Left lung (tissue), 10 donors: ENCODE data around the gene FHL1. TPM values are rescaled to one million over a fixed set of nuclear protein-coding genes. Genes with fewer than 3 reads are reported as not detected.

ENCODE experiments used
- ATAC-seq: fragments of 200-7000 bp; cut with Tn5 transposase; one replicate; pipeline ENCODE4 v1.9.1; 2020; ENCODE audit warnings: moderate library complexity
- DNase-seq, 4 donors: peaks; one replicate each; pipeline ENCODE4 v3.0.0-alpha.2; 2013 to 2020
- H3K27ac ChIP-seq, 2 donors: fragments of 200-600 bp; sonication (generic) in 1 of 2; one replicate each; pipeline versions ENCODE4 v1.5.0 to v1.8.0; 2020 to 2021
- H3K27me3 ChIP-seq, 2 donors: fragments of 200-600 bp; sonication (generic) in 1 of 2; one replicate each; pipeline versions ENCODE4 v1.5.0 to v1.8.0; 2020 to 2021
- H3K36me3 ChIP-seq, 2 donors: fragments of 200-600 bp; sonication (generic) in 1 of 2; one replicate each; pipeline versions ENCODE4 v1.5.0 to v1.8.0; 2020 to 2021
- H3K4me1 ChIP-seq, 2 donors: fragments of 200-600 bp; one replicate each; pipeline ENCODE4 v1.8.0; 2021
- H3K4me3 ChIP-seq, 2 donors: fragments of 200-600 bp; sonication (generic) in 1 of 2; one replicate each; pipeline versions ENCODE4 v1.5.0 to v1.8.0; 2020 to 2021; ENCODE audit warnings: mild to moderate bottlenecking in 1 of 2
- H3K9me3 ChIP-seq, 2 donors: fragments of 200-600 bp; sonication (generic) in 1 of 2; one replicate each; pipeline versions ENCODE4 v1.5.0 to v1.8.0; 2020 to 2021
- CTCF ChIP-seq, 2 donors: fragments of 200-600 bp; sonication (generic) in 1 of 2; IDR thresholded peaks; one replicate each; pipeline versions ENCODE4 v1.5.0 to v1.8.0; 2021; ENCODE audit warnings: antibody characterized with exemption in 2 of 2
- intact Hi-C, 2 donors: fragments of 100-400 bp; cut with DNase I; formaldehyde crosslinking; loops; one replicate each; pipeline versions ENCODE4 v1.11.2 to v1.14.2; 2022
- polyA plus RNA-seq, 6 donors: library from polyadenylated mRNA; unstranded; fragments of 120-200 nt; gene quantifications; one replicate each; pipeline ENCODE4 v1.2.1, GENCODE V29; 2013; ENCODE audit not compliant: insufficient read length in 6 of 6
- total RNA-seq, 2 donors: library from RNA; stranded (reverse); fragmentation: NEBNext Ultra II Directional; extraction: Animal tissue kit (Norgen Biotek cat#: 25700); gene quantifications; one replicate each; pipeline ENCODE4 v1.2.1, GENCODE V29; 2021
- donor health status: DM: no; HTN: yes; CAD: no.
- donor health status: DM: no; HTN: no; CAD: no.

The FHL1 gene
- total and polyA plus RNA-seq, 8 donors: 118 to 276 (median 249) TPM

GRCh38 chrX:136168929-136169735 is 21.8 kb downstream of the FHL1 start:
- no peak overlapping the region for H3K4me3 ChIP-seq
- H3K9me3 ChIP-seq: no peaks in the 10 kb centered on the region
- H3K36me3 ChIP-seq: no peaks in the 10 kb centered on the region
- TF ChIP-seq CTCF (IDR thresholded peaks at IDR 0.05): no peak
- H3K27me3 ChIP-seq: peaks cover 0 to 2% of the 10 kb centered on the region in 2 donors
- intact Hi-C loops: no loop called here
- H3K27ac ChIP-seq: peak overlapping the region; percentile 48 to 63
- no peaks in the 10 kb centered on the region for H3K4me1 ChIP-seq
- DNase-seq: peak in 3 of 4 donors; percentile 33 to 83 (median 75)
- peak; percentile 78 for ATAC-seq

- no peak for TF ChIP-seq CTCF (IDR thresholded peaks at IDR 0.05)
- no peaks in the 10 kb centered on the region for H3K9me3 ChIP-seq
- ATAC-seq (peak; percentile 56), DNase-seq (no peak)
- H3K27ac ChIP-seq: peak overlapping the region in 1 of 2 donors; percentile 63
- H3K4me3 ChIP-seq: no peak overlapping the region
- H3K36me3 ChIP-seq: no peaks in the 10 kb centered on the region
- intact Hi-C loops: no loop called here
- H3K4me1 ChIP-seq: no peaks in the 10 kb centered on the region
- peaks cover 0 to 2% of the 10 kb centered on the region in 2 donors for H3K27me3 ChIP-seq
Observed at GRCh38 chrX:136170139-136170800, 22.9 kb downstream of the FHL1 start.

GRCh38 chrX:136171420-136171819 is 24.1 kb downstream of the FHL1 start:
- Histone ChIP-seq H3K36me3 (no peaks in the 10 kb centered on the region), H3K4me1 (no peaks in the 10 kb centered on the region), H3K27ac (no peak overlapping the region), H3K27me3 (peaks cover 0 to 2% of the 10 kb centered on the region in 2 donors), H3K4me3 (no peak overlapping the region), H3K9me3 (no peaks in the 10 kb centered on the region)
- DNase-seq (no peak), ATAC-seq (no peak)
- intact Hi-C loops: no loop called here
- TF ChIP-seq CTCF (IDR thresholded peaks at IDR 0.05): no peak

GRCh38 chrX:136176399-136176825 is 29.1 kb downstream of the FHL1 start:
- ATAC-seq (peak; percentile 88), DNase-seq (peak in 1 of 4 donors; percentile 65)
- Histone ChIP-seq H3K4me3 (no peak overlapping the region), H3K4me1 (no peaks in the 10 kb centered on the region), H3K27me3 (no peaks in the 10 kb centered on the region), H3K27ac (peak overlapping the region in 1 of 2 donors; percentile 60), H3K36me3 (no peaks in the 10 kb centered on the region), H3K9me3 (no peaks in the 10 kb centered on the region)
- TF ChIP-seq CTCF (IDR thresholded peaks at IDR 0.05): no peak
- intact Hi-C loops: no loop called here

- H3K27ac ChIP-seq: no peak overlapping the region
- DNase-seq (no peak), ATAC-seq (no peak)
- H3K4me3 ChIP-seq: no peak overlapping the region
- peaks cover 0 to 2% of the 10 kb centered on the region in 2 donors for H3K27me3 ChIP-seq
- intact Hi-C loops: no loop called here
- no peaks in the 10 kb centered on the region for H3K9me3 ChIP-seq
- TF ChIP-seq CTCF (IDR thresholded peaks at IDR 0.05): no peak
- no peaks in the 10 kb centered on the region for H3K36me3 ChIP-seq
- no peaks in the 10 kb centered on the region for H3K4me1 ChIP-seq
Observed at GRCh38 chrX:136179133-136179532, 31.8 kb downstream of the FHL1 start.
